Hematopoietic multipotent progenitor cell treated with erythropoietin and hydrocortisone succinate and interleukin-3 and kit ligand, for 8 days (in vitro differentiated cells): ENCODE measurements around the gene AHSP.
A peak's percentile ranks its signal among the peaks of the same experiment; 100 is the strongest.
"Not testable (repeated sequence)": the region's sequence is repeated elsewhere in the genome, so short reads cannot be mapped to it uniquely, and the experiment has no call there.

Source experiments
- DNase-seq: peaks from one replicate; pipeline ENCODE4 v3.0.0-alpha.2; 2015

Gene AHSP

DNA sequence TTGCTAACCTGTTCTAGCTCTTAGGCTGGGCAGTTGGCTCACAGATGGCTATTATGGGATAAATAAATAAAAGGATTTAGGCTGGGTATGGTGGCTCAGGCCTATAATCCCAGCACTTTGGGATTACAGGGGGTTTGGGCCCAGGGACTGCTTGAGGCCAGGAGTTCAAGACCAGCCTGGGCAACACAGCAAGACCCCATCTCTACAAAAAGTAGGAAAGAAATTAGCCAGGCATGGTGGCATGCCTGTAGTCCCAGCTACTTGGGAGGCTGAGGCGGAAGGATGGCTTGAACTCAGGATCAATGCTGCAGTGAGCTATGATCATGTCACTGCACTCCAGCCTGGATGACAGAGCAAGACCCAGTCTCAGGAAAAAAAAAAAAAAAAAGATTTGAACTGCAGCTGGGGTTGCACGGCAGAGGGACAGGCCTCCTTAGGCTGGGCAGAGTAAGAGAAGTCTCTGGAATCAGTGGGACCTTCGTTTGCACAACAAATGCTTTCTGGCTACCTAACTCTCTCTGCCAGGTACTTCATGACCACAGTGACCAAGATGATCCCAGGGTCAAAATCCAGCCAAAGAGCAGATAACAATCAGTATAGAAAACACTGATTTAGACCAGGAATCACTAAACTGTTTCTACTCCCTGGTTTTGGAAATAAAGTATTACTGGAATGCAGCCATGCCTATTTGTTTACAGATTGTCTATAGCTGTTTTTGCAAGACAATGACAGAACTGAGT is 26.3 kb upstream of the AHSP start:
- DNase-seq = no peak

GRCh38 chr16:31501966-31502348 is 25.7 kb upstream of the AHSP start:
- DNase-seq = no peak

DNA sequence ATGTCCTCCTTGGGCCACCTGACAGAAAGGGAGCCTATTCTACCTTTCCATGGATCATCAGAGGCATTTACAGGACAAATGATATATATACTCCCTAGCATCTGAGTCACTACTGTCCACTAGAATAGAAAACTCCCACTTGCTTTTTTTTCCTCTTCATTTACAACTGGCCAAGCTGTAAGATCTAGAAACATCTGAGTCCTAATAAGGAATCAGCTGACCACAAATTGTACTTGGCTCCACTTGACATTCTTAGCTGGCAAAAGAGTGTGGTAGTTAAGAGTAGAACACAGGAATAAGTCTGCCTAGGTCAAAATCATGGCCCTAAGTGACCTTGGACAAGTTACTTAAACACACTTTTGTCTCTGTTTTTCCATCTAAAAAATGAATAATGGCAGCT is 24.7 kb upstream of the AHSP start:
- no peak for DNase-seq

- not testable (repeated sequence) for DNase-seq
These were observed 24.1 kb upstream of the AHSP start for GRCh38 chr16:31503555-31503954.

- no peak for DNase-seq
These were observed 23.5 kb upstream of the AHSP start for GRCh38 chr16:31504159-31504558.

DNA sequence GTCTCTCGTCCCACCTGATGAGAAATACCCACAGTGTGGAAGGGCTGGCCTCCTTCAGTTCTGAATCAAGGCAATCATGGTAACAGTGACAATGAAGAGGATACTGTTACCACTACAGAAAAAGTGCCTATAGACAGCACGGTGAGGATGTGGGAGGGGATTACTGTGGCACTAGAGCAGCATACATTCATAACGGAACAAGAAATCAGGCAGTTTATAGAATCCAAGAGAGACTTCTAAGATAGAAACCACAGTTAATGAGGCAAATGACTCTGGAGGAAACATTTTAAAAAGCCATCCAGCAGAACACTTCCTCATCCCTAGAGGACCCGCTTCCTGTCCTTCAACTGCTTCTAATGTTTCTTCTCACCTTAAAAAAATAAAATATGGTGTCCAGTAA is 22.2 kb upstream of the AHSP start:
- DNase-seq = no peak

DNA sequence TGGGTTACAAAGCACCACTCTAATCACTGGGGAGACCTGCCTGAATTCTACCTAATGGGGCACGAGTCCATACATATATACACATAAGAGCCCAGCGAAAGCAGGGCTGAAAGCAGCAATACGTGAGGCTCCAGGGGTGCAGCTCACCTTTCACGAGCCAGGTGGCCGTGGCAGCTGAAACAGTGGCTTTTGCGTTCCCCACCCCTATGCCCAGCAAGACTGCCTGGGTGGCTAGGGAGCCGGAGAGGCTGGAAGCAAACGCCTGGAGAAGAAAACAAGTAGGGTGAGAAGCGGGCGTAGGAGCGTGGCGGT is 20.1 kb upstream of the AHSP start:
- DNase-seq = no peak

DNA sequence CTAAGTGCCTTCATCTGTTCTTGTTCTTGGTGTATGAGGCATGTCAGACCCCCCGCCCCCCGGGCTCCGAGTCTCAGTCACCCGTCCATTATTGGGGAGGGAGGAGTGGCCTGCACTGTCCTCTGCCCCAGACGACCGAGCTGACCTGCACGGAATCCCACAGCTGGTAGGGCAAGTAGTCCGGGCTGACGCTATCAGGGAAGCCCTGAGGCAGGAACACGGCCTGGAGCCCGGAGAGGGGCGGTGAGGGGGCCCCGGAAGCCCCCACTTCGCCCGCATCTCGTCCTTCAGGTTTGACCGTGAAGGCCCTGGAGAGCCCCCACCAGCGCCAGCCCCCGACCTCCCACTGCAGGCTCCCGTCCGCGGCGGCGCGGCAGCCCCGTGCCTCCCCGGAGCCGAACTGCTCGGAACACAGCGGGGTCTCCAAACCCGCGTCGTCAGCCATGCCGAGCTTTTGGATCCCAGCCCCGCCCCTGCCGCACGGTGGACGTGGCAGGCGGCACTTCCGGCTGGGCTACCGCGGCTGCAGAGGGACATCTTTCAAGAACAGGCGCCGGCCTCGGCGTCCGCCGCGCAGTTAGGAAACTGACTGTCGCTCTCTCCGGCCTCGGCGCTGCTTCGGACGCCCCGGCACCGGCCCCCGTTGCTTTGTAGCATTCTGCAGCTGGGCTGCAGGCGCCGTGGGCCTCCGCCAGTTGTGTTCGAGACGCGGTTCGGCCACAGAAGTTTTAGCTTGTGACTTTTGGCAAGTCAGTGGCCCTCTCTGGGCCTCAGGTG is 19.6 kb upstream of the AHSP start, which contains the start of gene RUSF1:
Gene RUSF1 (minus strand): TSS at position 463 of the 777 bp plus-strand sequence. CDS start 18 bp downstream, at position 445.
- DNase-seq = peak; percentile 90

DNA sequence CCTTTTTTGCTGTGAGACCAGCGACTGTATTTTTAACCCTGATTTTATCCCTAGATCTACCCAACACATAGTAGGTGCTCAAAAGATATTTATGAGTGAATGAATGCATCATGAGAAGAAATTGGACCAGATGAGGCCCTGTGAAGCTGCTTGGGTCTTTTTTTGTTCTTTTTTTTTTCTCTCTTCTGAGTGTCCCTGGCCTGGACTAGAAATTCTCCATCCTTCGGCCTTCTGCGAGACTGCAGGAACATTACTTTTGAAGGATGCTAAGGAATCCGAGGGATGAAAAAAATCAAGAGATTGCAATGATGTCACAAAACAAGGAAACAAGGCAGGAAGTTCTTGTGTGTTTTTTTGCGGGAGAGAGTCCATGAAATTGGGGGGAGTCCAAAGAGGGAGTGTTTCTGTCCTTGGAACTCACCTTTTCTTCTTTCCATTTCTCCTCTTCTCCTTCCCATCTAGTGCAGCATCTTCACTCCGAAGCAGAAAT is 18.9 kb upstream of the AHSP start:
- DNase-seq = peak; percentile 44

GRCh38 chr16:31513126-31513525 is 14.6 kb upstream of the AHSP start:
- DNase-seq = peak; percentile 58

DNA sequence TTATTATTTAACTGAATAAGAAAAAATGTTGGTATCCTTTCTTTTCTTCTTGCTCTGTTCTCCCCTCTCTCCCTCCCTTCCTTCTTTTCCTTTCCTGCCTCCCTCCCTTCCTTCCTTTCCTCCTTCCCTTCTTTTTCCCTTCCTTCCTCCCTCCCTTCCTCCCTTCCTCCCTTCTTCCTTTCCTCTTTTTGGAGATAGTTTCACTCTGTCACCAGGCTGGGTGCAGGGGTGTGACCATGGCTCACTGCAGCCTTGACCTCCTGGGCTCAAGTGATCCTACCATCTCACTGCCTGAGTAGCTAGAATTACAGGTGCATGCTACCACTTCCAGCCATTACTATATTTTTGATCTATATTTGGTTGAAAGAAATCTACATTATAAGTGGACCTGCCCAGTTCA is 13.8 kb upstream of the AHSP start:
- DNase-seq = no peak

DNA sequence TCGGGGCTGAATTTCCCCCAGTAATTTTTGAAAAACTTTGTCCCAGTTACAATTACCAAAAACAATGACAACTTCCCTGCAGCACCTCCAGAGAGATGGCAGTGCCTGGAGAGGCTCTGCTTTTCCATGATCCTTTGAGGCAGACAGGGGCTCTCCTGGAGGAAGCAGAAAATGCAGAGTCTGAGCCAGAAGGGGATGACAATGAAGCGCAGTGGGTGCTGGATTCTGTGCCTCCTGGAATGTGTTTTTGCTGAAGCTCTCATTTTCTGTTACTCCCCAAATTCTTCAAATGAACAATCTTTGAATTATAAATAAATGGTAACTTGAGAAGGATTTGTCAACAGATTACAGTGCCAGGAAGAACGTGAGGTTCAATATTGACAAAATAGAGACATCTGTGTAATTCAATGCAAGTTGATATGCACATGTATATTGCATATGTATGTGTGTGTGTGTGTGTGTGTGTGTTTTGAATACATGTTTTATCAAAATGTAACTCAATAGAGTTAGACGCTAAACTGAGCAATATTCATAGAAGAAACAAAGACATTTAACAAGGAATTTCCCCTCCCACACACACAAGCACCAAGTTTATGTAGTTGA is 9.8 kb upstream of the AHSP start:
- DNase-seq = no peak

DNA sequence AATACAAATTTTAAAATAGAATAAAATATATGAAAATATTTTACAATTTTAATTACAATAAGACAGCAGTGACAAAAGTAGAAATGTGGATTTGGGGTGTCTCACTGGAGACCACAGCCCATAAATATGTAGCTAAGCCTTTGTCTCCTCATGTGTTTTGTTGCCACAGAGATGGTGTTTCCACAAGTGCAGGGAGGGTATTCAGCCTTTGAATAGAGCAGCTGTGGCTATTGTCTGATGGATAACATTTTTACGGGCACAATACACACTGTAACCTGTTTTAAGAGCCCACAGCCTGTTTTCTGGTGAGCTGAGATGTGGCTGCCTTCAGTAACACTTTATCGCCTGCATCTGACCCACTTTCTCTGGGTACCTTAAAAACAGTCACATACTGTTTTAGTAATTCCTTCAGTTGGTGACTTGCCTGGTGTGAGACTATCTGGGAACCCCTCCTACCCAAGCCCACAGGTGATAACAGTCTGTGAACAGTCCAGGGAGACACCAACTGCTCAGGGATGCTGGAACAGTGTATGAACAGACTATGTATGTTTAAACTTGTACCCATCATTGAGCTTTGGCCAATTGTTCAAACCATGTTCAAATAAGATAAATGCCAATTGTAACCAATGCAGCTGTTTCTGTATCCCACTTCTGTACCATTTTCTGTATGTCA is 7.8 kb upstream of the AHSP start:
- DNase-seq = peak; percentile 49

GRCh38 chr16:31521368-31521767 is 6.3 kb upstream of the AHSP start:
- DNase-seq = no peak

- DNase-seq = peak; percentile 52
These were observed 5.6 kb upstream of the AHSP start for GRCh38 chr16:31522071-31522470.

DNA sequence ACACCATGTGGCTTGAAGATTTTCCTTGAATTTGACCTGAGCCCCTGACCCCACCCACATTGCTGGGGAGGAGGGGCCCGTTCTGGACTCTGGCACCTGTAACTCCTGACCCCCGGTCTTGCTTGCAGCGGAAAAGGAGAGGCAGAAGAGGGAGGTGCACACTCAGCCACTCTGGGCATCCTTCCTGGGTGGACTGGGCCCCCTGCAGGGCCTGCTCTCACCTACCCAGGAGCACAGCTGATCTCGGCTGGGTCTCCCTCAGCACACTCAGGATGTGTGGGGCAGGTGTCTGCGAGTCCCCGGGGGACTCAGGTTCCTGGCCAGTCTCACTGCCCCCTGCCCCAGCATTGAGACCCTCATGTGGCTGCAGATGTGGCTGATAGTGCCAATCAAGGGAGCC is 3.9 kb upstream of the AHSP start:
- DNase-seq = not testable (repeated sequence)

GRCh38 chr16:31525113-31525512 is 2.6 kb upstream of the AHSP start:
- DNase-seq = no peak

- DNase-seq = peak; percentile 45
These were observed 915 bp downstream of the AHSP start for GRCh38 chr16:31528523-31529107.

DNA sequence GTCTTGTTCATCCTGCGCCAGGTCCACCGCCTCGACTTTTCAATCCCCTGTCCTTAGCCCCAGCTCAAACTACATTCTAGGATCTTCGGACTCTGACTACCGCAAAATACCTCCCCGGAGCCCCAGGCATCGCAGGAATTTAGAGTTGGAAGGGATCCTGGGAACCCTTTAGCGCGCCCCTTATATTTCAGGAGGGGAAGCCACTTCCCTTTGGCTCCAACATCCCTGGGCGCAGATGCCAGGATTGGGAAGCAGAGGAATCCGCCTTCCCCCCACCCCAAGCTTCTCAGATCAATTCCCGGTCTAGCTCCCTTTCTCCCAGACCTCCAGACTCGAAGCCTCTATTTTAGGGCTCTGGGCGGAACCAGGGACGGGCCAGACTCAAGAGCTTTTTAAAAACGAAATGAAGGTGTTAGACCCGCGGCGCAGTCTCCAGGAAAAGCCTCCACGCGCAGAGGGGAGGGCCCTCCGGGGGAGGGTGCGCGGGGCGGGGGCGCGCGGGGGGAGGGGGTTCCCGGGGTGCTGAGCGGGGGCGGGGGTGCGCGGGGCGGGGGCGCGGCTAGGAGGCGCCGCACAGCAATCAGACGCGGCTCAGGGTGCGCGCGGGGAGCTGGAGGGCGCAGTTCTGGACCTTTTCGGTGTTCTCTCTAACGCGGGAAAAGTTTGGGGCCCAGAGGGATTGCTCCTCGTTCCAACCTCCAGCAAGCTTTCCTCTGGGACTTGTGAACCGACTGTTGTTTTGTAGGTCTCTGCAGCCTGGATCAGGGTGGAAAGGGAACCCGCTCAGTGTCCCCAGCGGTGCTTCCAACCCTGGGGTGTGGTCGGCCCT is 1.6 kb downstream of the AHSP start:
- peak; percentile 58 for DNase-seq

- no peak for DNase-seq
These were observed 2.2 kb downstream of the AHSP start for GRCh38 chr16:31529937-31530312.

DNA sequence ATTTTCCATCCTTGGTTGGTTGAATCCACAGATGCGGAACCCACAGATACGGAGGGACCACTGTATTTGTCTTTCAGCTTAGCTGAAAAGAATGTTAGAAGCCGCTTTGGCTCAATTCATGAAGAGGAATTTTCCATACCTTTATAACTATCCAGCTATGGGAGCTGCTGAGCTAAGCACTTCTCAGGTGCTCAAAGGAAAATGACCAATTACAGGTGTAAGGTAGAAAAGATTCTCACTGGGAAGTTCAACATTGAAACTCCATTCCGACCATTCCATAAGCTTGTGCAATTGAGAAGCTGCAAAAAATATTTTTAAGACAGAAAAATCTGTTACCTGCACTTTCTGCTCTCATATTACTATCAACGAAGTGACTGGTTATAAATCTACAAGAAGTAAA is 2.7 kb downstream of the AHSP start:
- DNase-seq = no peak

DNA sequence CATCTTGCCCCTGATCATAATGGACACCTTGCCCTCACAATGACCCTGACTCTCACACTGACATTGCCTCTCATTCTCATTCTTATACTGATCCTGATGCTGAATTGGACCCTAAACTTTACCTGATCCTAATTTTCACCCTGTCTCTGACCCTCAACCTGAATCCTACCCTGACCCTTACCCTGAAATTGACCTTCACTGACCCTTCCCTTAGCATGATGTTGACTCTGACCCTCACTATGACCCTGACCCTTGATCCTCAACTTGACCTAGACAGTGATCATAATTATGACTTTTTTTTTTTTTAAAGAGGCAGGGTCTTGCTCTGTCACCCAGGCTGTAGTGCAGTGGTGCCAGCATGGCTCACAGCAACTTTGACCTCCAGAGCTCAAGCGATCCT is 3.4 kb downstream of the AHSP start:
- no peak for DNase-seq
